ENCODE results near the gene CYTH1. TPM values are rescaled to one million over a fixed set of nuclear protein-coding genes. Genes with fewer than 3 reads are reported as not detected.

Gene CYTH1
- total and polyA plus RNA-seq, 7 donors, result 18.7 to 40.4 (median 29.8) TPM

- intact Hi-C loops (cut with DNase I), result no loop called here
- ATAC-seq (peak; percentile 32 to 60 (median 56)), DNase-seq (peak; percentile 72 to 81)
- Histone ChIP-seq H3K27ac (peak overlapping the region; percentile 47), H3K4me3 (no peak overlapping the region), H3K4me1 (no peaks in the 10 kb centered on the region), H3K27me3 (ENCODE audit: insufficient read depth in 3 of 3, low read length in 2 of 3) (peaks cover 0 to 4% (median 0%) of the 10 kb centered on the region in 3 donors), H3K36me3 (ENCODE audit: insufficient read depth in 1 of 2, low read depth in 1 of 2) (no peaks in the 10 kb centered on the region), H3K9me3 (no peaks in the 10 kb centered on the region)
- TF ChIP-seq CTCF (IDR thresholded peaks at IDR 0.05), result no peak
- 64 to 75% (median 68%) methylated on average over 30 of the region's 30 CpGs for WGBS, 3 donors
Observed at GRCh38 chr17:78645421-78646295, 136.4 kb downstream of the CYTH1 start.

- Histone ChIP-seq H3K4me1 (no peaks in the 10 kb centered on the region), H3K27ac (no peak overlapping the region), H3K4me3 (no peak overlapping the region), H3K9me3 (no peaks in the 10 kb centered on the region), H3K36me3 (ENCODE audit: insufficient read depth in 1 of 2, low read depth in 1 of 2) (no peaks in the 10 kb centered on the region), H3K27me3 (ENCODE audit: insufficient read depth in 3 of 3, low read length in 2 of 3) (peaks cover 0 to 4% (median 0%) of the 10 kb centered on the region in 3 donors)
- ATAC-seq (no peak), DNase-seq (no peak)
- WGBS, 3 donors, result 88 to 92% (median 90%) methylated on average over 14 of the region's 14 CpGs
- intact Hi-C loops (cut with DNase I), result no loop called here
- no peak for TF ChIP-seq CTCF (IDR thresholded peaks at IDR 0.05)
Observed at GRCh38 chr17:78644931-78645351, 137.1 kb downstream of the CYTH1 start.

GRCh38 chr17:78644224-78644623, 137.8 kb downstream of the CYTH1 start:
- Histone ChIP-seq H3K27ac (no peak overlapping the region), H3K4me3 (no peak overlapping the region), H3K27me3 (ENCODE audit: insufficient read depth in 3 of 3, low read length in 2 of 3) (peaks cover 0 to 4% (median 0%) of the 10 kb centered on the region in 3 donors), H3K4me1 (no peaks in the 10 kb centered on the region), H3K36me3 (ENCODE audit: insufficient read depth in 1 of 2, low read depth in 1 of 2) (no peaks in the 10 kb centered on the region), H3K9me3 (no peaks in the 10 kb centered on the region)
- WGBS, 3 donors, result 73 to 82% (median 73%) methylated on average over 8 of the region's 8 CpGs
- no peak for TF ChIP-seq CTCF (IDR thresholded peaks at IDR 0.05)
- no peak for DNase-seq
- ATAC-seq, result no peak
- intact Hi-C loops (cut with DNase I), result no loop called here

- intact Hi-C loops (cut with DNase I), result no loop called here
- 76 to 91% (median 85%) methylated on average over 13 of the region's 13 CpGs for WGBS, 3 donors
- DNase-seq, result no peak
Observed at GRCh38 chr17:78643326-78643725, 138.7 kb downstream of the CYTH1 start.

More at GRCh38 chr17:78643326-78643725, 138.7 kb downstream of the CYTH1 start:
- Histone ChIP-seq H3K4me3 (no peak overlapping the region), H3K27ac (no peak overlapping the region), H3K4me1 (no peaks in the 10 kb centered on the region), H3K36me3 (ENCODE audit: insufficient read depth in 1 of 2, low read depth in 1 of 2) (no peaks in the 10 kb centered on the region), H3K9me3 (no peaks in the 10 kb centered on the region), H3K27me3 (ENCODE audit: insufficient read depth in 3 of 3, low read length in 2 of 3) (peaks cover 0 to 4% (median 0%) of the 10 kb centered on the region in 3 donors)
- no peak for TF ChIP-seq CTCF (IDR thresholded peaks at IDR 0.05)
- ATAC-seq, result no peak
